ENCODE measurements around the gene ADA.
"Not testable (repeated sequence)": the region's sequence is repeated elsewhere in the genome, so short reads cannot be mapped to it uniquely, and the experiment has no call there.

ADA gene

GRCh38 chr20:44657875-44658274 is 6.4 kb upstream of the ADA start:
- Histone ChIP-seq H3K27ac (no peak overlapping the region), H3K9me3 (no peaks in the 10 kb centered on the region), H3K4me1 (peaks cover 0 to 5% (median 2%) of the 10 kb centered on the region in 4 donors), H3K36me3 (no peaks in the 10 kb centered on the region), H3K27me3 (no peaks in the 10 kb centered on the region), H3K4me3 (no peak overlapping the region)
- DNase-seq = no peak
- intact Hi-C loops (cut with DNase I; ENCODE audit: low total_unique reads) = no loop called here
- TF ChIP-seq CTCF (IDR thresholded peaks at IDR 0.05) = no peak

- peaks cover 0 to 8% (median 3%) of the 10 kb centered on the region in 4 donors for H3K4me1 ChIP-seq
- H3K27ac ChIP-seq = no peak overlapping the region
- no peaks in the 10 kb centered on the region for H3K27me3 ChIP-seq
- no peaks in the 10 kb centered on the region for H3K9me3 ChIP-seq
- no peak for DNase-seq
- no peak for TF ChIP-seq CTCF (IDR thresholded peaks at IDR 0.05)
- no peaks in the 10 kb centered on the region for H3K36me3 ChIP-seq
- H3K4me3 ChIP-seq = no peak overlapping the region
- intact Hi-C loops (cut with DNase I; ENCODE audit: low total_unique reads) = no loop called here
These were observed 4.9 kb upstream of the ADA start for GRCh38 chr20:44656448-44656847.

GRCh38 chr20:44654210-44654609 is 2.7 kb upstream of the ADA start:
- H3K4me3 ChIP-seq; DNase-seq; H3K27me3 ChIP-seq; H3K36me3 ChIP-seq; intact Hi-C loops (cut with DNase I; ENCODE audit: low total_unique reads); H3K27ac ChIP-seq; H3K9me3 ChIP-seq: not testable (repeated sequence)
- H3K4me1 ChIP-seq = peaks cover 0 to 16% (median 13%) of the 10 kb centered on the region in 4 donors

- no peaks in the 10 kb centered on the region for H3K9me3 ChIP-seq
- TF ChIP-seq CTCF (IDR thresholded peaks at IDR 0.05) = no peak
- H3K4me1 ChIP-seq = peaks cover 0 to 16% (median 13%) of the 10 kb centered on the region in 4 donors
- intact Hi-C loops (cut with DNase I; ENCODE audit: low total_unique reads) = no loop called here
- H3K27ac ChIP-seq = no peak overlapping the region
- H3K36me3 ChIP-seq = no peaks in the 10 kb centered on the region
- no peak for DNase-seq
- no peak overlapping the region for H3K4me3 ChIP-seq
- no peaks in the 10 kb centered on the region for H3K27me3 ChIP-seq
These were observed 2.0 kb upstream of the ADA start for GRCh38 chr20:44653546-44653945.

GRCh38 chr20:44651434-44651683 is 140 bp downstream of the ADA start:
- intact Hi-C loops (cut with DNase I; ENCODE audit: low total_unique reads) = no loop called here
- H3K4me3 ChIP-seq = peak overlapping the region; percentile 74 to 95

GRCh38 chr20:44650771-44651433 is 597 bp downstream of the ADA start:
- peak overlapping the region; percentile 74 to 95 for H3K4me3 ChIP-seq
- H3K36me3 ChIP-seq = no peaks in the 10 kb centered on the region
- peak overlapping the region; percentile 70 to 72 for H3K27ac ChIP-seq
- H3K27me3 ChIP-seq = no peaks in the 10 kb centered on the region
- H3K9me3 ChIP-seq = no peaks in the 10 kb centered on the region
- DNase-seq = no peak
- intact Hi-C loops (cut with DNase I; ENCODE audit: low total_unique reads) = no loop called here
- no peak for TF ChIP-seq CTCF (IDR thresholded peaks at IDR 0.05)
- H3K4me1 ChIP-seq = peaks cover 0 to 16% (median 13%) of the 10 kb centered on the region in 4 donors

More at GRCh38 chr20:44651434-44651683, 140 bp downstream of the ADA start:
- Histone ChIP-seq H3K27ac (peak overlapping the region; percentile 70 to 72), H3K36me3 (no peaks in the 10 kb centered on the region), H3K9me3 (no peaks in the 10 kb centered on the region), H3K4me1 (peaks cover 0 to 16% (median 13%) of the 10 kb centered on the region in 4 donors), H3K27me3 (no peaks in the 10 kb centered on the region)
- DNase-seq = no peak
- TF ChIP-seq CTCF (IDR thresholded peaks at IDR 0.05) = no peak

Data from tibial artery (tissue), 4 donors.